ENCODE data around the gene TRIP10. TPM values are rescaled to one million over a fixed set of nuclear protein-coding genes. Genes with fewer than 3 reads are reported as not detected.

The TRIP10 gene
- total RNA-seq, 3 donors from 2014 or later: 56.9 to 98.1 (median 87.5) TPM

GRCh38 chr19:6766357-6767080 lies 27.0 kb downstream of the TRIP10 start:
- TF ChIP-seq POLR2AphosphoS5 (IDR thresholded peaks at IDR 0.05) (no peak), POLR2A (IDR thresholded peaks at IDR 0.05) (no peak), CTCF (IDR thresholded peaks at IDR 0.05) (no peak)
- Histone ChIP-seq H3K36me3 (no peaks in the 10 kb centered on the region), H3K27ac (peak overlapping the region; percentile 82 to 96), H3K9me3 (no peaks in the 10 kb centered on the region), H3K4me3 (peak overlapping the region in 2 of 3 donors; percentile 55 to 76), H3K4me1 (no peaks in the 10 kb centered on the region), H3K27me3 (no peaks in the 10 kb centered on the region)
- intact Hi-C loops (cut with DNase I; ENCODE audit: low total_unique reads): no loop called here
- DNase-seq (ENCODE audit: low spot score in 2 of 2): no peak

- no peaks in the 10 kb centered on the region for H3K36me3 ChIP-seq
- H3K27ac ChIP-seq: peak overlapping the region; percentile 82 to 96
- no peaks in the 10 kb centered on the region for H3K27me3 ChIP-seq
- peak overlapping the region; percentile 17 to 76 (median 55) for H3K4me3 ChIP-seq
- TF ChIP-seq POLR2AphosphoS5 (IDR thresholded peaks at IDR 0.05) (peak in 2 of 3 donors; percentile 8 to 44), CTCF (IDR thresholded peaks at IDR 0.05) (no peak), POLR2A (IDR thresholded peaks at IDR 0.05) (no peak)
- no peaks in the 10 kb centered on the region for H3K4me1 ChIP-seq
- intact Hi-C loops (cut with DNase I; ENCODE audit: low total_unique reads): no loop called here
- DNase-seq (ENCODE audit: low spot score in 2 of 2): no peak
- H3K9me3 ChIP-seq: no peaks in the 10 kb centered on the region
Observed at GRCh38 chr19:6767081-6767356, 27.5 kb downstream of the TRIP10 start.

DNA sequence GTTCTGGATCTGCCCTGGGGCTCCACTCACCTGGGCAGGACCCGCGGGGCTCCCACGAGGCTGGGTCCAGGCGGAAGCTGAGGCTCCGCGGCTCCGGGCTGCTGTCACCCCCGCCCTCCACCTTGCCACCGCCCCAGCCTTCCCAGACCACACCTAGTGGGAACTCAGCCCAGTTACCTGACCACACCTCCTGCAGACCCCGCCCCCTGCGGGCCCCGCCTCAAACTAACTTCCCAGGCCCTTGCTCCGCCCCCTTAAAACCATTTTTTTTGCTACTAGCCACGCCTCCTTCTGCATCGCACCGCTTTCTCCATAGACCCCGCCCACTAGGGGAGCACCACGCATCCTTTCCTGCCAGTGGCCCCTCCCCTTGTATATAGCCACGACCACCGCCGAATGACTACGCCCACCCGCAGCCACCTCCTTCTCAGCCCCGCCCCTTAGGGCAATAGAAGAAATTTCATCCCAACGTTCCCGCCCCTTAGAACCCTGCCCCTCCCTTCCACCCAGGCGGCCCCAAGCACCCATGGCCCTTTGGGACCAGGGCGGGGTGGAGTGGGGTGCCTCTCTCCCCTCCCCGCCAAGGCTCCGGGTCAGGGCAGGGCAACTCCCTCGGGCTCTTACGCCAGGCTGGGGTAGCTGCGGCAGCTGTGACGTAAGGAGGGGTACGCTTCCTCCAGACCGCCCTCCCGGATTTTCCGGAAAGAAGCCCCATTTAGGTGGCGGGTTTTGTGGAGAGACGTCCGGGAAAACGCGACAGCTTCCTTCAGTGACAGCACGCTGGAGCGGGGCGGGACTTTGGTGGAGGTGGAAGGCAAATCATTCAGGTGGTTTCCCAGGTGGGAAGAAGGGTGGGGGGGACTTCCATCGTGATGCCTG lies 28.1 kb downstream of the TRIP10 start, which contains the start of gene SH2D3A:
SH2D3A (minus strand) TSS at position 79 of the 879 bp plus-strand sequence. CDS start 3,687 bp downstream, outside the sequence.
- intact Hi-C loops (cut with DNase I; ENCODE audit: low total_unique reads): no loop called here
- TF ChIP-seq POLR2A (IDR thresholded peaks at IDR 0.05): peak; percentile 39
- no peak for TF ChIP-seq CTCF (IDR thresholded peaks at IDR 0.05)
- TF ChIP-seq POLR2AphosphoS5 (IDR thresholded peaks at IDR 0.05): peak in 1 of 3 donors; percentile 85
- no peaks in the 10 kb centered on the region for H3K9me3 ChIP-seq
- H3K4me3 ChIP-seq: peak within 1 kb of the TSS; percentile 17 to 76 (median 55)
- H3K27me3 ChIP-seq: no peaks in the 10 kb centered on the region
- H3K27ac ChIP-seq: peak within 1 kb of the TSS; percentile 82 to 96
- H3K36me3 ChIP-seq: no peaks in the 10 kb centered on the region
- peak; percentile 94 for DNase-seq (ENCODE audit: low spot score in 2 of 2)
- no peaks in the 10 kb centered on the region for H3K4me1 ChIP-seq

GRCh38 chr19:6768236-6768785 lies 28.8 kb downstream of the TRIP10 start:
- no peak for DNase-seq (ENCODE audit: low spot score in 2 of 2)
- no peaks in the 10 kb centered on the region for H3K9me3 ChIP-seq
- peak overlapping the region; percentile 82 to 96 for H3K27ac ChIP-seq
- H3K4me3 ChIP-seq: peak overlapping the region in 2 of 3 donors; percentile 55 to 76
- no peaks in the 10 kb centered on the region for H3K36me3 ChIP-seq
- no peaks in the 10 kb centered on the region for H3K27me3 ChIP-seq
- H3K4me1 ChIP-seq: no peaks in the 10 kb centered on the region
- intact Hi-C loops (cut with DNase I; ENCODE audit: low total_unique reads): no loop called here
- TF ChIP-seq POLR2AphosphoS5 (IDR thresholded peaks at IDR 0.05) (no peak), CTCF (IDR thresholded peaks at IDR 0.05) (no peak), POLR2A (IDR thresholded peaks at IDR 0.05) (no peak)
